Measurements from ENCODE around the gene CAMK2G.

The CAMK2G gene

GRCh38 chr10:73878365-73878764 is 4.0 kb upstream of the CAMK2G start:
- no peak for DNase-seq

- DNase-seq: no peak
Measured at GRCh38 chr10:73877533-73878160, 3.3 kb upstream of the CAMK2G start.

- no peak for DNase-seq
Measured at GRCh38 chr10:73876971-73877370, 2.6 kb upstream of the CAMK2G start.

- DNase-seq: no peak
Measured at GRCh38 chr10:73876566-73876965, 2.2 kb upstream of the CAMK2G start.

- no peak for DNase-seq
Measured at GRCh38 chr10:73876157-73876556, 1.8 kb upstream of the CAMK2G start.

- no peak for DNase-seq
Measured at GRCh38 chr10:73875139-73875475, 752 bp upstream of the CAMK2G start.

- DNase-seq: no peak
Measured at GRCh38 chr10:73873838-73874215, 528 bp downstream of the CAMK2G start.

- DNase-seq: no peak
Measured at GRCh38 chr10:73873142-73873837, 1.1 kb downstream of the CAMK2G start.

GRCh38 chr10:73872190-73872710 is 2.1 kb downstream of the CAMK2G start:
- DNase-seq: no peak

GRCh38 chr10:73871295-73872189 is 2.8 kb downstream of the CAMK2G start:
- DNase-seq: no peak

- DNase-seq: no peak
Measured at GRCh38 chr10:73868655-73869195, 5.6 kb downstream of the CAMK2G start.

GRCh38 chr10:73867871-73868631 is 6.3 kb downstream of the CAMK2G start:
- no peak for DNase-seq

- no peak for DNase-seq
Measured at GRCh38 chr10:73867126-73867807, 7.1 kb downstream of the CAMK2G start.

- no peak for DNase-seq
Measured at GRCh38 chr10:73866621-73867020, 7.7 kb downstream of the CAMK2G start.

GRCh38 chr10:73865459-73866442 is 8.6 kb downstream of the CAMK2G start:
- no peak for DNase-seq

GRCh38 chr10:73865107-73865458 is 9.3 kb downstream of the CAMK2G start:
- no peak for DNase-seq

GRCh38 chr10:73864229-73864628 is 10.1 kb downstream of the CAMK2G start:
- no peak for DNase-seq

GRCh38 chr10:73863039-73863817 is 11.1 kb downstream of the CAMK2G start:
- DNase-seq: no peak

GRCh38 chr10:73862011-73862410 is 12.3 kb downstream of the CAMK2G start:
- no peak for DNase-seq

Measured in DMS153 (cell line).